Measurements from ENCODE around the gene ISL2. TPM values are rescaled to one million over a fixed set of nuclear protein-coding genes. Genes with fewer than 3 reads are reported as not detected.

The ISL2 gene
- total RNA-seq: under 0.01 and 0.57 TPM in 2 replicates

DNA sequence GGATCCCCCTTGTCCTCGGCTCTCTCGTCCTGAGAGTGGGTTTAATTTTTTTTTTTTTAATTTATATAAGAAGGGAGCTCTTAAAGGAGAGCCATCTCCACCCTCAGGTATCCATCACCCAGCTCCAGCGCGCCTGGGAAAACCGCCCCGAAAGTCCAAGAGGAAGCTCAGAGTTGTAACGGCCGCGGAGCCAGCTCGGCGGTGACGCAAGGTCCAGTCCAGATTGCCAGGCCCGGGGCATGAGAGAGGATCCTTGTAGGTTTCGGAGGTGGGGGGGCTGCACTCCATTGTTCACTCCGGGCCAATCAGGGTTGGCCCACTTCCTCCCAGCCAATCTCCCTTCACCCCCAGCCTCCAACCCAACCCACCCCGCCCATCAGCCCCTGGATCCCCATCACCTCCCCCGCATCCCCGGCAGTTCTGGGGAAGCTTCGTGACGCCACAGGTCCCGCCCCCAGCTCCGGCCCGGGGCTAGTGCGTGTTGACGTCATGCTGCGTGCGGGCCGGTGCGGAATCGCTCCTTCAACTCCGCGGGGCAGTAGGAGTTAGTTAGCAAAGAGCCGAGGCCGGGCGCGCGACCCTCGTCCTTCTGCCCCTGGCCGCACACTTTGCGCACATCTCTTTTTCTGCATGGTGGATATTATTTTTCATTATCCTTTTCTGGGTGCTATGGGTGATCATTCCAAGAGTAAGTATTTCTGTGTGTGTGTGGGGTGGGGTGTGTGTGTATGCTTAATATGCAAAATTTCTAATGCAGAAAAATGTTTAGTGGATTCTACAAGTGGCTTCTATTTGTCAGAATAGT is at the start of gene ISL2:
Gene ISL2, plus strand, starts transcription at position 520 of the 805 bp plus-strand sequence. Its CDS starts 111 bp downstream, at position 631.

GRCh38 chr15:76311100-76311953 is 25.2 kb upstream of the ISL2 start, which contains the start of gene ETFA:
TSS of gene ETFA (minus strand) at chr15:76311469. CDS start at chr15:76311388, 81 bp downstream.

Other genes with a start within 250 kb of the ISL2 start
- gene ETFA, start 25.3 kb upstream of the ISL2 start, total RNA-seq: 135 and 246 TPM in 2 replicates

Data from bladder microvascular endothelial cell (primary cell).